Heart right ventricle (tissue), 16 donors: Measurements from ENCODE around the gene PSAP. TPM values are rescaled to one million over a fixed set of nuclear protein-coding genes. Genes with fewer than 3 reads are reported as not detected.

Source experiments
- ATAC-seq, 8 donors: fragments of 200-7000 bp; cut with Tn5 transposase; one replicate each; pipeline ENCODE4 v1.9.1; 2020; ENCODE audit warnings: mild to moderate bottlenecking in 8 of 8, moderate library complexity in 8 of 8, moderate number of reproducible peaks in 1 of 8
- DNase-seq, 2 donors: peaks; one replicate each; pipeline ENCODE4 v3.0.0-alpha.2; 2020
- H3K27ac ChIP-seq, 10 donors: fragments of 200-600 bp; sonication (generic) in 2 of 10; one replicate each; pipeline versions ENCODE4 v1.5.0 to v1.8.0; 2020 to 2022; ENCODE audit warnings: mild to moderate bottlenecking in 3 of 10
- H3K27me3 ChIP-seq, 7 donors: fragments of 200-600 bp; one replicate each; pipeline ENCODE4 v1.8.0; 2021 to 2022; ENCODE audit warnings: mild to moderate bottlenecking in 2 of 7
- H3K36me3 ChIP-seq, 9 donors: fragments of 200-600 bp; sonication (generic) in 1 of 9; one replicate each; pipeline versions ENCODE4 v1.5.0 to v1.8.0; 2020 to 2022; ENCODE audit warnings: mild to moderate bottlenecking in 2 of 9
- H3K4me1 ChIP-seq, 9 donors: fragments of 200-600 bp; sonication (generic) in 1 of 9; one replicate each; pipeline versions ENCODE4 v1.5.0 to v1.8.0; 2020 to 2022; ENCODE audit warnings: mild to moderate bottlenecking in 4 of 9
- H3K4me3 ChIP-seq, 10 donors: fragments of 200-600 bp; sonication (generic) in 2 of 10; one replicate each; pipeline versions ENCODE4 v1.5.0 to v1.8.0; 2020 to 2022; ENCODE audit warnings: mild to moderate bottlenecking in 7 of 10, moderate library complexity in 2 of 10
- H3K9me3 ChIP-seq, 11 donors: fragments of 200-600 bp in 10 of 11; sonication (generic) in 2 of 11; one replicate each; pipeline versions ENCODE4 v1.5.0 to v1.8.0; 2013 to 2022; ENCODE audit warnings: mild to moderate bottlenecking in 2 of 11, control low read depth in 1 of 11, moderate library complexity in 1 of 11
- WGBS, 2 donors: extraction: QIAGEN DNeasy Blood & Tissue Kit; methylation state at CpG; one replicate each; pipeline ENCODE4 v1.1.7; 2013; ENCODE audit warnings: inconsistent platforms in 1 of 2; 5-methylcytosine and 5-hydroxymethylcytosine counted together
- intact Hi-C, 10 donors: fragments of 100-400 bp; cut with DNase I; formaldehyde crosslinking; loops; one replicate each; pipeline versions ENCODE4 v1.11.1 to v1.14.2; 2022
- polyA plus RNA-seq, 2 donors: library from polyadenylated mRNA; stranded (reverse); fragments of 200-250 nt; gene quantifications; one replicate each; pipeline ENCODE4 v1.2.3, GENCODE V29; 2013
- total RNA-seq, 10 donors: library from RNA; stranded (reverse); fragmentation: NEBNext Ultra II Directional in 3 of 10; extraction: Animal tissue kit (Norgen Biotek cat#: 25700) in 3 of 10; gene quantifications; one replicate each; pipeline versions ENCODE4 v1.2.1 to v1.2.4, GENCODE V29; 2021 to 2023
- TF ChIP-seq, protein P1 (sequence below), 9 donors: fragments of 200-600 bp; sonication (generic) in 2 of 9; IDR thresholded peaks; one replicate each; pipeline versions ENCODE4 v1.5.0 to v1.8.0; 2021 to 2022; ENCODE audit warnings: antibody characterized with exemption in 9 of 9, mild to moderate bottlenecking in 5 of 9, moderate library complexity in 1 of 9
- donor health status: Arrhythmogenic right ventricular cardiomyopathy.
- donor health status: ischemic (EF 13 %, LVEDD 7.1; RV severe dilation, severe dysfunction).
- donor health status: healthy with polysubstance abuse.
- donor health status: DM: no; HTN: yes; CAD: no.
- donor health status: DM: no; HTN: no; CAD: no.
- donor health status: ischemic (EF 25% LVEDD 6.9; RV normal size, moderate dysfunction).
- donor health status: ischemic (EF 25% LVEDD 5.7; RV mildly dilated, moderate dysfunction).
- donor health status: healthy.
- donor health status: DM: yes; HTN: yes; CAD: no.
- donor health status: Ischemic cardiomyopathy.
- donor health status: ischemic (EF 35%, LVEDD 5.7; RV mildly dilated, moderate dysfunction).
- donor health status: nonischemic (EF 11% LVEDD 7.7; RV severe dilation, severe dysfunction).
- donor health status: DM: yes; HTN: yes; CAD: no.
- donor health status: PGD.
- donor health status: ischemic (EF 29% LVEDD 5.4; RV normal size, mild dysfunction).
- donor health status: nonischemic (EF 23%, LVEDD 6.1; RV moderate dilation, normal function).

PSAP gene
- total and polyA plus RNA-seq, 12 donors, result 443 to 2,078 (median 1,616) TPM

DNA sequence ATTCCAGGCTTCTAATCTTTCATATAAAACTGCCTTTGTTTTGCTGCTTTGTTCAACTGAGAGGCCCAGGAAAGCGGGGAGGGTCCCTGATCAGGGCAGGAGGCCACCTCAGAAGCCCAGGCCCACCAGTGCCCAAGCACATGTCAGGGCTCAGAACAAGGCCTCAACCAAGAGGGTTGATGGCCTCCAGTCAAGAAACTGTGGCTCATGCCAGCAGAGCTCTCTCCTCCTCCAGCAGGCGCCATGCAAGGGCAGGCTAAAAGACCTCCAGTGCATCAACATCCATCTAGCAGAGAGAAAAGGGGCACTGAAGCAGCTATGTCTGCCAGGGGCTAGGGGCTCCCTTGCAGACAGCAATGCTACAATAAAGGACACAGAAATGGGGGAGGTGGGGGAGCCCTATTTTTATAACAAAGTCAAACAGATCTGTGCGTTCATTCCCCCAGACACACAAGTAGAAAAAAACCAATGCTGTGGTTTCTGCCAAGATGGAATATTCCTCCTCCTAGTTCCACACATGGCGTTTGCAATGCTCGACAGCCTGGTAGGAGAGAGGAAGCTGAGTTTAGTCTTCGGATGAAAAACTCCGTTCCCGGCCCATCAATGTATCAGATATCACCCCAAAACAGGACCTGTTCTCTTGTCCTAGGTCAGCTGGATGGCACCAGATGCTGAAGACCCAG is 34.0 kb downstream of the PSAP start:
- 73 to 82% methylated on average over 8 of the region's 8 CpGs for WGBS, 2 donors
- peaks cover 16 to 51% (median 39%) of the 10 kb centered on the region in 9 donors for H3K4me1 ChIP-seq
- no peak for ATAC-seq
- no peaks in the 10 kb centered on the region for H3K27me3 ChIP-seq
- H3K4me3 ChIP-seq, result no peak overlapping the region
- DNase-seq, result no peak
- TF ChIP-seq, protein P1, sequence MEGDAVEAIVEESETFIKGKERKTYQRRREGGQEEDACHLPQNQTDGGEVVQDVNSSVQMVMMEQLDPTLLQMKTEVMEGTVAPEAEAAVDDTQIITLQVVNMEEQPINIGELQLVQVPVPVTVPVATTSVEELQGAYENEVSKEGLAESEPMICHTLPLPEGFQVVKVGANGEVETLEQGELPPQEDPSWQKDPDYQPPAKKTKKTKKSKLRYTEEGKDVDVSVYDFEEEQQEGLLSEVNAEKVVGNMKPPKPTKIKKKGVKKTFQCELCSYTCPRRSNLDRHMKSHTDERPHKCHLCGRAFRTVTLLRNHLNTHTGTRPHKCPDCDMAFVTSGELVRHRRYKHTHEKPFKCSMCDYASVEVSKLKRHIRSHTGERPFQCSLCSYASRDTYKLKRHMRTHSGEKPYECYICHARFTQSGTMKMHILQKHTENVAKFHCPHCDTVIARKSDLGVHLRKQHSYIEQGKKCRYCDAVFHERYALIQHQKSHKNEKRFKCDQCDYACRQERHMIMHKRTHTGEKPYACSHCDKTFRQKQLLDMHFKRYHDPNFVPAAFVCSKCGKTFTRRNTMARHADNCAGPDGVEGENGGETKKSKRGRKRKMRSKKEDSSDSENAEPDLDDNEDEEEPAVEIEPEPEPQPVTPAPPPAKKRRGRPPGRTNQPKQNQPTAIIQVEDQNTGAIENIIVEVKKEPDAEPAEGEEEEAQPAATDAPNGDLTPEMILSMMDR (IDR thresholded peaks at IDR 0.05), result no peak
- peak overlapping the region; percentile 29 to 86 (median 68) for H3K27ac ChIP-seq
- H3K9me3 ChIP-seq, result no peaks in the 10 kb centered on the region
- intact Hi-C loops, result loop anchor here in 6 of 10 donors (5.0 to 10.0 kb wide), 3 partner anchors 45 to 502 kb away; partner anchors contain the start of genes SLC29A3 (in 3 of the 6) and VSIR (in 1 of the 6)
- H3K36me3 ChIP-seq, result peaks cover 0 to 89% (median 57%) of the 10 kb centered on the region in 9 donors

DNA sequence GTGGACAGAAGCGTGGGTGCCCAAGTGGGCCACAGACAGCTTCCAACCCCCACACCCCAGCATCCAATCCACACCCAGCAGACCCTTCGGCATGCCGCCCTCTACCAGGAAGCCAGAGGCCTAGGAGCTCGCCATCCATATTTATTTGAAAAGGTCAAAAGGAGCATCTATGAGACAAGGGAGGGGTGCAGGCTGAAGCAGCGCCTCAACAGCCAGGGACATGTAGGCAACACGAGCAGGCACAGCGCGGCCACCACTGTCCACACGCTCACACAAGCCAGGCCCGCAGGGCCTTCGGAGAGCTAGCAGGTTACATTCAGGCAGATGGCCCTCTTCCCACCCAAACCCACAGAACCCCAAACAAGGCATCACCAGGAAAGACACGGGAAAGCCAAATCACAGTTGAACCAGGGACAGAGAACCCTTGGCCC is 34.6 kb downstream of the PSAP start:
- intact Hi-C loops, result loop anchor here in 6 of 10 donors (5.0 to 10.0 kb wide), 3 partner anchors 44 to 502 kb away; partner anchors contain the start of genes SLC29A3 (in 3 of the 6) and VSIR (in 1 of the 6)
- Histone ChIP-seq H3K4me3 (no peak overlapping the region), H3K36me3 (peaks cover 0 to 82% (median 50%) of the 10 kb centered on the region in 9 donors), H3K27ac (peak overlapping the region in 4 of 10 donors; percentile 58 to 86 (median 79)), H3K4me1 (peaks cover 16 to 57% (median 39%) of the 10 kb centered on the region in 9 donors), H3K9me3 (no peaks in the 10 kb centered on the region), H3K27me3 (no peaks in the 10 kb centered on the region)
- DNase-seq, result no peak
- ATAC-seq, result no peak
- TF ChIP-seq, protein P1 (IDR thresholded peaks at IDR 0.05), result no peak
- 74 to 76% methylated on average over 12 of the region's 12 CpGs for WGBS, 2 donors

DNA sequence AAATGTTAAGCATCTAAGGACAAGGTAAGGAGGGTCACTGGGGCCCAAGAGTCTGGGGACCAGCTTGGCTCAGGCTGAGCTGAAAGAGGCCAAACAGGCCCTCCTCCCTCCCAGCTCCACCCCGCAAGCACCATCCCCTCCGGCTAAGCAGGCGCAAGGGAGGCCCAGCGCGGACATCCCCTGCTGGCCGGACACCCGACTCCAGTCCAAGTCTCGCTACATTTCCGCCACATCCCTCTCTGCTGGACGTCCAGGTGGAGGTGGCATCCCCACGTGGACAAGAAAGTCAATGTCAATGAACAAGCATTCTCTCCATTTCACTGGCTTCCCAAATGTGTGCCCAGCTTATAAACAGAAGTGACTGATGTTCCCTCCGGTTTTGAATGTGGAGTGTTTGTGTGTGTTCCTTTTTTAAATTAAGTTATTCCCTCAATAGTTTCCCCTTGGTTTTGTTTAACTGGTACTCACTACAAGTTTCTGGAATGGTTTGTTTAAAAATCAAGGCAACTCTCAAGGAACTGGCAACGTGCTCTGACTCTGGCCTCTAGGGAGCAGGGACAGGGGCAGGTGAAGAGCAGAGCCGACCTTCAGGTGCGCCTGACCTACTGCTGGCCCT is 35.4 kb downstream of the PSAP start:
- intact Hi-C loops, result loop anchor here in 6 of 10 donors (5.0 to 10.0 kb wide), 3 partner anchors 43 to 501 kb away; partner anchors contain the start of genes SLC29A3 (in 3 of the 6) and VSIR (in 1 of the 6)
- H3K27me3 ChIP-seq, result no peaks in the 10 kb centered on the region
- H3K4me1 ChIP-seq, result peaks cover 16 to 57% (median 39%) of the 10 kb centered on the region in 9 donors
- H3K4me3 ChIP-seq, result no peak overlapping the region
- H3K36me3 ChIP-seq, result peaks cover 0 to 74% (median 42%) of the 10 kb centered on the region in 9 donors
- 75 to 83% methylated on average over 15 of the region's 15 CpGs for WGBS, 2 donors
- peak overlapping the region in 4 of 10 donors; percentile 4 to 86 (median 50) for H3K27ac ChIP-seq
- DNase-seq (no peak), ATAC-seq (no peak)
- TF ChIP-seq, protein P1 (IDR thresholded peaks at IDR 0.05), result no peak
- no peaks in the 10 kb centered on the region for H3K9me3 ChIP-seq

DNA sequence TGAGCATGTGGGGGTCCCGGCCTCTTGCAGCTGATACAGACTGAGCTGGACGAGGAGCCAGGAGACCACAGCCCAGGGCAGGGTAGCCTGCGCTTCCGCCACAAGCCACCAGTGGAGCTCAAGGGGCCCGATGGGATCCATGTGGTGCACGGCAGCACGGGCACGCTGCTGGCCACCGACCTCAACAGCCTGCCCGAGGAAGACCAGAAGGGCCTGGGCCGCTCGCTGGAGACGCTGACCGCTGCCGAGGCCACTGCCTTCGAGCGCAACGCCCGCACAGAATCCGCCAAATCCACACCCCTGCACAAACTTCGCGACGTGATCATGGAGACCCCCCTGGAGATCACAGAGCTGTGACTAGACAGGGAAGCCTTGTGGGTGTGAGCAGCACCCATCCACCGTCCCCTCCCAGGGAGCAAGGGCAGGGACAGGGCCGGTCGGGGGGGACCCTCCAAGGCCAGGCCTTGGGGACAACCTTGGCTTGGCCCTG is 36.1 kb downstream of the PSAP start:
- DNase-seq, result no peak
- Histone ChIP-seq H3K36me3 (peaks cover 0 to 68% (median 36%) of the 10 kb centered on the region in 9 donors), H3K4me3 (no peak overlapping the region), H3K4me1 (peaks cover 16 to 57% (median 39%) of the 10 kb centered on the region in 9 donors), H3K27me3 (no peaks in the 10 kb centered on the region), H3K27ac (no peak overlapping the region), H3K9me3 (no peaks in the 10 kb centered on the region)
- no peak for ATAC-seq
- intact Hi-C loops, result loop anchor here in 8 of 10 donors (5.0 to 10.0 kb wide), 6 partner anchors 43 to 503 kb away; partner anchors contain the start of genes SLC29A3 (in 4 of the 8) and VSIR (in 1 of the 8)
- TF ChIP-seq, protein P1 (IDR thresholded peaks at IDR 0.05), result no peak
- WGBS, 2 donors, result 91 to 92% methylated on average over 26 of the region's 26 CpGs
